Mammary epithelial cell (primary cell): ENCODE data around the gene MARK3.

Experiments used
- EZH2 ChIP-seq: IDR thresholded peaks from 2 replicates; pipeline ENCODE4 v1.6.1; 2012; ENCODE audit warnings: low read length, inconsistent platforms, borderline replicate concordance
- TF ChIP-seq, protein P1 (sequence below), 2 donors: IDR thresholded peaks in 1 of 2; conservative IDR thresholded peaks in 1 of 2; 2 replicates each; pipeline ENCODE4 v1.5.1; 2011 to 2012; ENCODE audit warnings: inconsistent platforms in 2 of 2, low read length in 2 of 2, mild to moderate bottlenecking in 2 of 2, control low read depth in 1 of 2, low read depth in 1 of 2; ENCODE audit not compliant: insufficient read depth in 1 of 2; ENCODE audit errors: extremely low read depth in 1 of 2

- TF ChIP-seq, protein P1, sequence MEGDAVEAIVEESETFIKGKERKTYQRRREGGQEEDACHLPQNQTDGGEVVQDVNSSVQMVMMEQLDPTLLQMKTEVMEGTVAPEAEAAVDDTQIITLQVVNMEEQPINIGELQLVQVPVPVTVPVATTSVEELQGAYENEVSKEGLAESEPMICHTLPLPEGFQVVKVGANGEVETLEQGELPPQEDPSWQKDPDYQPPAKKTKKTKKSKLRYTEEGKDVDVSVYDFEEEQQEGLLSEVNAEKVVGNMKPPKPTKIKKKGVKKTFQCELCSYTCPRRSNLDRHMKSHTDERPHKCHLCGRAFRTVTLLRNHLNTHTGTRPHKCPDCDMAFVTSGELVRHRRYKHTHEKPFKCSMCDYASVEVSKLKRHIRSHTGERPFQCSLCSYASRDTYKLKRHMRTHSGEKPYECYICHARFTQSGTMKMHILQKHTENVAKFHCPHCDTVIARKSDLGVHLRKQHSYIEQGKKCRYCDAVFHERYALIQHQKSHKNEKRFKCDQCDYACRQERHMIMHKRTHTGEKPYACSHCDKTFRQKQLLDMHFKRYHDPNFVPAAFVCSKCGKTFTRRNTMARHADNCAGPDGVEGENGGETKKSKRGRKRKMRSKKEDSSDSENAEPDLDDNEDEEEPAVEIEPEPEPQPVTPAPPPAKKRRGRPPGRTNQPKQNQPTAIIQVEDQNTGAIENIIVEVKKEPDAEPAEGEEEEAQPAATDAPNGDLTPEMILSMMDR (conservative IDR thresholded peaks at IDR 0.05 in 1 of 2, IDR thresholded peaks at IDR 0.05 in 1 of 2; ENCODE audit: extremely low read depth in 1 of 2, insufficient read depth in 1 of 2, low read depth in 1 of 2, low read length in 2 of 2), result no peak
- TF ChIP-seq EZH2, result no peak
These were observed 31.9 kb upstream of the MARK3 start for GRCh38 chr14:103353362-103353761.
